ENCODE data around the gene BCAR3.

The BCAR3 gene

DNA sequence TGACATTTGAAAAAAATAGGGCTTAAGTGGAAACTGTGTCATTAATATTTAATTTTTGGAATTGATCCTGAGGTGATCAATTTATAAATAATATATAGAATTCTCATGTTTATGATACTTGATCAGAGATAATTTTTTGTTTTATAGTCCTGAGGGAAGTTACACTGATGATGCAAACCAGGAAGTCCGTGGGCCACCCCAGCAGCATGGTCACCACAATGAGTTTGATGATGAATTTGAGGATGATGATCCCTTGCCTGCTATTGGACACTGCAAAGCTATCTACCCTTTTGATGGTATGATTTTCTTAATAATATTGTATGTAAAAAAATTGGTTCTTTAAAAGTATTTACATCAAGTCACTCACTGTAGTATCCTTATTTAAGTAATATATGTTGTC lies 132.5 kb downstream of the BCAR3 start:
- no peak for DNase-seq (ENCODE audit: low read depth in 2 of 2)

DNA sequence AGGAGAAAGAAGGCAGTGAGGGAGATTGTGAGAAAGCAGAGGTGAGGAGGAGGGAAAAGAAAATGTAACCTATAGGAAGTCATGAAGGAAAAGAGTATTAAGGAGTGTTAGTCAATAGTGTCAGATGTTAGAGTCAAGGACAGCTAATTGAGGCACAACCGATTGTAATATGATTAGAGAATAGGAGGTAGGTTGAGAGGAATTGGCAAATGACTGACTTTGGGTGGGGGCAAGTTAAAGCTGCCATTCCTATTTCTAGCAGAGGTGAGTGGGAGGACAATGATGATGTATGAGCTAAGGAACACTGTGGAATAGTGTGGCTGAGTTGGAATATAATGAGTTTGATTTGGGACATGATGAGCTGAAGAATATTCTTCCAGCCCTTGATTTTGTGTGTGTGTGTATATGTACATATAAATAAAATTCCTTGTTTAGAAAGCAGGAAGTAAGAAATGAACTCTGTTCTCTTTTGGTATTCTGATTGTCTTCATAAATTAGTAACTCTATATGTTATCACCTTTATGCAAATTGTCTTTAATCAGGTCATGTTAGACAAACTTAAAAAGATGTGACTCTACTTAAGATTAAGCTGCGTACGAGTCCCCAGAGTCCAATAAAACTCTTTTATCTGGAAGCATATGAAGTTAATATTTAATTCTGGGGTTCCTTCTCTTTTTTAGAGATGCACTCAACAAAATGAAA lies 135.3 kb downstream of the BCAR3 start:
- DNase-seq (ENCODE audit: low read depth in 2 of 2), result no peak

DNA sequence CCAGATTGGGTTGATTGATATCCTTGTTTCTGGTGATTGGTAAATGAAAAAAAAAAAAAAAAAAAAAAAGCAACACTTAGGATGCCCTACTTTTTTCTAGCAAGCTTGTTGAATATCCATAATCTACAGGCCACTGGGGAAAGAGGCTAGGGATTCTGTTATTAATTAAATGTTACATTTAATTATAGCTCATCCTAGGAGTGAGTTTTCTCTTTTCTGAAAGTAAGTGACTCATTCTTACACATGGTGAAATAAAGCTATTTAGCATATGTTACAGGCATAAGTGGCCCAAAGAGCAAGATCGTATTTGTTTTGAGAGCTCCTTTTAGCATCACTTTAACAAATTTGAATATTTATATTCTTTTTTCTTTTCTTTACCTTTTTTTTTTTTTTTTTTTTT lies 139.2 kb downstream of the BCAR3 start:
- DNase-seq (ENCODE audit: low read depth in 2 of 2), result no peak

DNA sequence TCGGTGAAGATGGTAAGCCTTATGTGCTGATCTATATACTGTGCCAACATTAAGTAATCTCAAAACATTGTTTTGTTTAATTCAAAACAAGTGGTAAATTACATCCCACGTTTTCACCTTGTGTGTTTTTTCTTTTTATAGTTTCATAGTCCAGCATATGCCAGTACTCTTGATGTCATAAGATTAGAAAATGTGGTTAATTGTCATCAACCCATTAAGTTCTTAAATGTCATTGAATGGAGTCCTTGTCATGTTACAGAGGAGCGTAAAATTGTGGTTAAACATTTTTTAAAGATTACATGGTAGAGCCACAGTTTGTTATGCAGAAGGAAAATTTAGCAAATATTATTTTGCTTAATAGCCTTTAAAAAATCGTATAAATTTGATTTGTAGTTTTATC lies 140.6 kb downstream of the BCAR3 start:
- no peak for DNase-seq (ENCODE audit: low read depth in 2 of 2)

DNA sequence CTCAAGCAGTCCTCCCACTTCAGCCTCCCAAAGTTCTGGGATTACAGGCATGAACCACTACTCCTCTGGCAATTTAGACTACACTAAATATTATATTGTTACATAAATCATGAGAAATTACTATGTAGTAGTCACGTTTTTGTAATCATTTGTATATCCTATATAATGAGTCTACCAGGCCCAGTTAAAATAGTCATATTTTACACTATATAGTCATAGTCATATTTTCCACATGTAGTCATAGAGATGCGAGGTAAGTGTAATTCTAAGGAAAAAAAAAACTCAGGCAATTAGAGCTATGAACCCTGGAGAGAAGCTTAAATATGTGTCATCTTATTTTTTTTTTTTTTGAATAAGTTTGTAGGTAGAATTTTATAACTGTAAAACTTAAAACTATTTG lies 143.7 kb downstream of the BCAR3 start:
- DNase-seq (ENCODE audit: low read depth in 2 of 2), result no peak

DNA sequence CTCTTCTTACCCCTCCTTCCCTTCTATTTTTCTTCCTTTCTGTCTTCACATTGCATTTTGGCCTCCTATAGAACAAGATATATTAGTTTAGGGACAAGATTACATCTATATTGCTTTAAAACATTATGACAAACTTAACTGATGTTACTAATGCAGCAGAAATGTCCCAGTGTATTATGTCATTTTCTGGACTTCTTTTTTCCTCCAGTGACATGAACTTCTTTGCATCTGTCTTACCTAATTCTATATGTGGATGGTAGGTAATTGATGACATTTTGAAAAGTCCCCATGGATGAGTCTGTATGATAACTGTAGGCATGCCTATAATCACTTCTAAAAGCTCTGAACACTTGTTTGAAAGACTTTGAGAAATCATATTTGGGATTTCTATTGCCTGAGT lies 144.2 kb downstream of the BCAR3 start:
- DNase-seq (ENCODE audit: low read depth in 2 of 2), result no peak

DNA sequence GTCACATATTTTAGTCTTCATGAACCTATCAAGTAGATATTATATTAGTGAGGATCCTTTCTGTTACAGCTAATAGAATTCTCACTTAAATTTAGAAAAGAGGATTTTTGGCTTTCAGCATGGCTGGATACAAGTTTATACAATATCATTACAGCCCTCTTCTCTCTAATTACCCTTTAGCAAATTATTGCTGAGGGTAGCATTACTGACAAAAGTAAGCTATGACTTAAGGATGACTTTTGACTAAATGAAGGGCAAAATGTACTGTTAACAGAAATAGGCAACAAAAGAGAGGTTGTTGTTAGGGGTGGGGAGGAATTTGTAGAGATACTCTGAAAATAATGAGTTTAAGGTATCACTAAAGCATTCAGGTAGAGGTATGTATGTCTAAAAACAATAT lies 148.0 kb downstream of the BCAR3 start:
- DNase-seq (ENCODE audit: low read depth in 2 of 2), result no peak

DNA sequence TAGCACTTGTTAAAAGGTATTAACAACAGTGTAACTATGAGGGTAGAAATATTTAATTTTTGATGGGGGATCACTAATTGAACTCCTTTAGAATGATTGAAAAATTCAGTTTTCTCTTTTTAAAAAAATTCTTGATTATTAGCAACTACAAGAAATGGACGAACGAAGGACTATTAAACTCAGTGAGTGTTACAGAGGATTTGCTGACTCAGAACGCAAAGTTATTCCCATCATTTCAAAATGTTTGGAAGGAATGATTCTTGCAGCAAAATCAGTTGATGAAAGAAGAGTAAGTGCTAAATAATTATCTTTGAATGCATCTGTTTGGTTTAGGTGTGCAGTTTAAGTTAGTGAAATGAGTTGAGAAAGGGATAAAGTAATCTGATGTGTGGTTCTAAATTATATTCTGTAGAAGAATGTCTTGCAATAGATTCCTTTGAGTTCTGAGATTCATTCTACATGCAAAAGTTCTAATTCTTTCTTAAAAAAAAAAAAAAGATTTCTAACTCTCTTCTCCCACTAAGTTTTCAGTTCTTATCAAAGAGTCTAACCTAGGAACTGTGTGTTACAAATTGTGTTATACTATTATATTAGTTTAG lies 148.8 kb downstream of the BCAR3 start:
- DNase-seq (ENCODE audit: low read depth in 2 of 2), result no peak

DNA sequence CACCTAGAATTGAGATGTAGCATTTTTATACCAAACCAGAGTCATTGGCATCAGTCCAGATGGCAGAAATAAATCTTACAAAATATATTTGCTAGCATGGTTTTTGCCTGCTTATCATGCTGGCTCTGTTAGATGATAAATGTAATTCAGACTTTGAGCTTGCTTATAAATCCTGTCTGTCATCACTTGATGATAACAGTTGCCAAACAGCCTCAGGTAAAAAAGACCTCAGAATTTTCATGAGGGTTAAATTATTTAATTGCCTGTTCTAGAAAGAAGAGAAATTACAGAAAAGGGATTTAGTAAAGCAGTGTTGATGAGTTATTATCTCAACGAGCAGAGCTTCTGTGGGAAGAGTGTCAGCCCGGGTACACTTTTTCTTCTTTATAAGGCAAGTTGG lies 150.4 kb downstream of the BCAR3 start:
- DNase-seq (ENCODE audit: low read depth in 2 of 2), result no peak

DNA sequence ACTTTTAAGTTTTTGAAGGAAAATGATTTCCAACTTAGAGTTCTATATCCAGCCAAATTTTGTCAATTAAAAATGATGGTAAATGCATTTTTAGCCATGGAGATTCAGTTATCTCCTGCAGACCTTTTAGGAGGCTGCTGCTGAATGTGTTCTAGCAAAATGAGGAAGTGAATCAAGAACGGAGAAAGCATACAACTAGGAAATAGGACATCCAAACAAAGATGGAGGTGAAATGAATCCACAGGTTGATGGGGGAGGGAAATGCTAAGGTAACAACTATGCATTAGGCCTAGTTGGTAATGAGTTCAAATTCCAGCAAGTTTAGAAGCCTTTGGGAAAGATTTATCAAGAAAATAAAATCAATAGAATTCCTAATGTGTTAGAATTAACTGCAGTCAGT lies 153.2 kb downstream of the BCAR3 start:
- no peak for DNase-seq (ENCODE audit: low read depth in 2 of 2)

DNA sequence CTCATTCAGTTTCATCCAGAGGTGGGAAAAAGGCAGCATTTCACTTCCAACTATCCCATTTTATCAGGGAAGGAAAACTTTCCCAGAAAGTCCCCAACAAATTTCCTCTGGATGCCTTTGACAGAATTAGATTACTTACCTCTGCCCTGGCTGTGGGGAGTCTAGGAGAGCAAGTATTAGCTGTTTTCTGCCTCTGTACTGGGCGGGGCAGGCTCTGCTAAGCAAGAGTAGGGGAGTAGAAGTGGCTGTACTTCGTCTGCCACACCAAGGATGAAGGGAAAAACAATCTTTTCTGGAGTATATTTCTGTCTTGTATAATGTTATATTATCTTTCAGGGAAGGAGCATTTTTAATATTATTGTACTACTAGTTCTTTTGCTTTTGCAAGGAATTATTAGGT lies 155.2 kb downstream of the BCAR3 start:
- DNase-seq (ENCODE audit: low read depth in 2 of 2), result no peak

DNA sequence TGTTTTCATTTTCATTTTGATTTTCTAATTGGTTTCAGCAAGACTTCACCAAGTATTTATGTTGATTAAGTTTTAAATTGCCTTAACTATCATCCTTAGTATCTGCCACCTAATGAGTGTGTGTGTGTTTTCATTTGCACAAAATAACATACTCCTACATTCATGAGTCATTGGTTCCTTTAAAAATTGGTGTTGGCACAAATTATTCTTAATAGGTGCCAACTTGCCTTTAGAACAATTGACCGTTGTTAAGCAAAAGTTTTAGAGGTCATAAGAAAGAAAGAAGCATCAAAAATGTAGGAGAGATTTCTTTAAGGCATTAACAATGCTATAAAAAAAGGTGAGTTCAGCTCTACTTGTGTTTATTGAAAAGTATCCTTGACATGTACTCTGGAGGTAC lies 156.2 kb downstream of the BCAR3 start:
- DNase-seq (ENCODE audit: low read depth in 2 of 2), result no peak

DNA sequence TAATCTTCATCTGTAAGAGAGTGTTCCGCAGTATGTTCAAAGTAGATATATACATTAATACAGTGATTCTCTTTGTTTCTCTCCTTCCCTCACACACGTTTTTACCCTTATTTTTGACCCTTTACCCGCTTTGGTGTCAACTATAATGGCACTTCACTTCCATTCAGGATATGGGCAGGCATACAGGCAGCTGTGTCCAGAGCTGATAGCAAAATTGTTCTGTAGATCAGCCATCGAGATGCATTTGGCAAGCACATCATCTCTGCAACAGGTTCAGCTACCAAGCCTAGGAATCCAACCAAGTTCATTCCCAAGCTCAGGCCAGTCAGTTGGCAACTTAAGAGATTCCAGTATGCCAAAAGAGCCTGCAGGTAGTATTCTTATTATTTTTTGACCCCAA lies 158.9 kb downstream of the BCAR3 start:
- no peak for DNase-seq (ENCODE audit: low read depth in 2 of 2)

DNA sequence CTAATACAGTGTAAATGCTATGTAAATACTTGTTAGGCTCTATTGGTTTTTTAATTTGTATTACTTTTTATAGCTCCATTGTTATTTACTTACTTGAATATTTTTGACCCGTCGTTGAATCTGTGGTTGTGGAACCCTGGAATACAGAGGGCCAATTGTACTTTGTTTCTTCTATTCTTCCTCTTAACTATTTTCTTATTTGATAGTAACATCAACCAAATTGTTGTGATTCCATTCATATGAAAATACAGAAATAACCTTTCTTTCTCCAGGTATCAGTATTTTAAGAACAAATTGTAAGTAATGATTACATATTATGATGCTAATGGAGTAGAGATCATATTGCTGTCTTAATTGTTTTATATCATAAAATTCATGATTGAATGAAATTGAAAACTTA lies 160.0 kb downstream of the BCAR3 start:
- DNase-seq (ENCODE audit: low read depth in 2 of 2), result no peak

DNA sequence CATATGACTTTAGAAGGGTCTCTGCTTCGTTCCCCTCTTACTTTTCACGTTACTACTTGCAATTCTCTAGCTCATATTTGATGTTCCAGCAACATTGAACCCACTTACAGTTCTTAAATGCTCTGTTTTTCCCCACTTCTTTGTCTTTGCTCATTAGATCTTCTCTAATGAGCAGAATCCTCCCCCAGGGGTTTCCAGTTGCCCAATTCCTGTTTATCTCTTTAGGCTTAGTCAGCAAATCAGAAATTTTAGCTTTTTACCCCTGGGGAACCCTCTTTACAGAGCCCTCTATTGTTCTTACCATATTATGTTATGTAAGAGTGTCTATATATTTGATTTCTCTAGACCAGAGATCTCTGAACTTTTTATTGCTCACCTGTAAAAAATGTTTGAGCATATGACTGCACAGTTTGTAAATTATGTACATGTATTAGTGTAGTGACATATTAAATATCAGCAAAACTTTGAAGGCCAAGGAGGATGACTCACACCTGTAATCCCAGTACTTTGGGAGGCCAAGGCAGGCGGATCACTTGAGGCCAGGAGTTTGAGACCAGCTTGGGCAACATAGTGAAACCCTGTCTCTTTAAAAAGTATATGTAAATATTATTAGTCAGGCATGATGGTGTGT lies 162.3 kb downstream of the BCAR3 start:
- DNase-seq (ENCODE audit: low read depth in 2 of 2), result no peak

DNA sequence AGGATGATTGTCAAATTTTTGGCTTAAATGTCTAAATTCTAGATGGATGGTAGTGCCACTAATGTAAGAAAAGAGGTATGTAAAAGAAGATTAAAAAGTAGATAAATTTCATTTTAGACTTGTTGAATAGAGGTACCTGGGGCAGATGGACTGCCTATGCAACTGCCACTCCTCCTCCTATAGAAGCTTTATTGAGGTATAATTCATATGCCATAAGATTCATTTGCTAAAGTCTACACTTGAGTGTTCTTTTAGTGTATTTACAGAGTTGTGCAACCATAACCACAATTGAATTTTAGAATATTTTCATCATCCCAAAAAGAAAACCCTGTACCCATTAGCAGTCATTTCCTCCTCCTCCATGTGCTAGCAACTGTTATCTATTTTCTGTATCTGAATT lies 163.1 kb downstream of the BCAR3 start:
- no peak for DNase-seq (ENCODE audit: low read depth in 2 of 2)

DNA sequence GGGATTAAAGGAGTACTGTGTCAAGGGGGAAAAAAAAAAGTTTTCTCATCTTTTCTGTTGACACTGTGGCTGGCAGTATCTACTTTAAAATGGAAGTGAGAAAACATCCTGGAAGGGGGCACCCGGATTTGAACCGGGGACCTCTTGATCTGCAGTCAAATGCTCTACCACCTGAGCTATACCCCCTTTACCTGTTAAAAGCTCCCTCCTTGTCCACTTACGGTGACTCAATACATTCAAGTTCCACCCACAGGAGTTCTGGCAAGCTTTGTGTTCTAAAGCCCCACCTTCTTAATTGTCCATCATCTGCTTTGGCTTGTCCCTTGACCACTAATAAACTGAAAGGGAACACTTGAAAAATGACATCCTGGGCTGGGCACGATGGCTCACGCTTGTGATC lies 165.5 kb downstream of the BCAR3 start:
- DNase-seq (ENCODE audit: low read depth in 2 of 2), result no peak

Data from stimulated activated CD8-positive, alpha-beta memory T cell treated with anti-CD3 and anti-CD28 coated beads, Interleukin-7, amount 100 ng/mL, for 4 hours (primary cell).